SH-SY5Y (cell line): ENCODE measurements around the gene CLIC1.

Experiments
- GATA2 ChIP-seq: IDR thresholded peaks from 2 replicates; pipeline ENCODE4 v1.6.1; 2011; ENCODE audit warnings: mild to moderate bottlenecking, low read depth, low read length
- GATA3 ChIP-seq: IDR thresholded peaks from 2 replicates; pipeline ENCODE4 v1.6.1; 2011; ENCODE audit warnings: low read depth, mild to moderate bottlenecking, low read length, moderate library complexity

- TF ChIP-seq GATA2 = no peak
- TF ChIP-seq GATA3 = no peak
Observed at GRCh38 chr6:31762878-31763618, 26.7 kb upstream of the CLIC1 start.
